NCI-H748 (cell line): Measurements from ENCODE around the gene ELF3.
"Not testable (repeated sequence)": the region's sequence is repeated elsewhere in the genome, so short reads cannot be mapped to it uniquely, and the experiment has no call there.

Experiments used
- DNase-seq: peaks from one replicate; lab custom pipeline; 2025; ENCODE audit not compliant: unreplicated experiment; lab: John Stamatoyannopoulos, UW

Gene ELF3

DNA sequence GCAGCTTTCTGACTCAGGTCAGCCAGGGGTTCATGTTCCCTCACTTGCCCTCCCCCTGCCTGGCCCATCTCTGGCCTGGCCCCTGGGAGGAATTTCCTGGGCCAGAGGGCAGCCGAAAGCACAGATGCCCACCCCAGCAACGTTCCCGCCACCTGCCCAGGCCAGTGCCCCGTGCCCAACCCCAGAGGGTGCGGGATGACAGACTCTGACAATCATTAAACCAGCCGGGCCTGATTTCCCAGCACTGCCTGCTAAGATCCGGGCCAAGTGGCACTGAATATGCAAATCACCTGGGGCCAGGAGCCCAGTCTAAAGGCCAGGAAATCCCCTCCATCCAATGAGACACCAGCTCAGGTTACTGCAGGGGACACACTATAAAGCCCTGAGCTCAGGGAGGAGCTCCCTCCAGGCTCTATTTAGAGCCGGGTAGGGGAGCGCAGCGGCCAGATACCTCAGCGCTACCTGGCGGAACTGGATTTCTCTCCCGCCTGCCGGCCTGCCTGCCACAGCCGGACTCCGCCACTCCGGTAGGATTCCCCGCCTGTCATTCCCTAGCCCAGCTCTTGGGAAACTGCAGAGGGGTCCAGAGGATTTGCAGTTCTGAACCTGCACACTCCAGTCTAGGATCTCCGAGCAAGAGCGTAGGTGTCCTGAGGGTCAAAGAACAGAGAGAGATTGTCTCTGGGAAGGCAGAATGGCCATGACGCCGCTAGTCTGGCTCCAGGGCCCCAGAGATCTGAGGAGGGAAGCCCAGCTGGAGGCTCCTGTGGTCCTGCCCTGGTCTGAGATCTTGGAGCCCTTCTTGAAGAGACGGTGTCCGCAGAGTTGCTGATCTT is at the start of gene ELF3:
TSS of gene ELF3 (plus strand) at position 408 of the 836 bp plus-strand sequence. CDS start 550 bp downstream, outside the sequence.
- DNase-seq: peak; percentile 94

GRCh38 chr1:201962382-201962781 is 48.0 kb upstream of the ELF3 start:
- DNase-seq: not testable (repeated sequence)

GRCh38 chr1:201964261-201964660 is 46.1 kb upstream of the ELF3 start:
- DNase-seq: no peak

DNA sequence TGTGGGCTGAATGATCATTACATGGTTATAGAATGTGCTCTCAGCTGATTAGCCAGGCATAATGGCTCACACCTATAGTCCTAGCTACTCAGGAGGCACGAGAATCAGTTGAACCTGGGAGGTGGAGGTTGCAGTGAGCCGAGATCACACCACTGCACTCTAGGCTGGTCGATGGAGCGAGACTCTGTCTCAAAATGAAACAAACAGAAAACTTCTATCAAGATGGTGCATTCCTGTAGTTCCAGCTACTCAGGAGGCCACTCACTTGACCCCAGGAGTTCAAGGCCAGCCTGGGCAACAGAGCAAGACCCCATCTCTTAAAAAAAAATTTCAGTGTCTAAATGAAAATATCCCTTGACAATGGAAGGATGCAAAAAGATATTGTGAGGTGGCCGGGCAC is 44.2 kb upstream of the ELF3 start:
- no peak for DNase-seq

DNA sequence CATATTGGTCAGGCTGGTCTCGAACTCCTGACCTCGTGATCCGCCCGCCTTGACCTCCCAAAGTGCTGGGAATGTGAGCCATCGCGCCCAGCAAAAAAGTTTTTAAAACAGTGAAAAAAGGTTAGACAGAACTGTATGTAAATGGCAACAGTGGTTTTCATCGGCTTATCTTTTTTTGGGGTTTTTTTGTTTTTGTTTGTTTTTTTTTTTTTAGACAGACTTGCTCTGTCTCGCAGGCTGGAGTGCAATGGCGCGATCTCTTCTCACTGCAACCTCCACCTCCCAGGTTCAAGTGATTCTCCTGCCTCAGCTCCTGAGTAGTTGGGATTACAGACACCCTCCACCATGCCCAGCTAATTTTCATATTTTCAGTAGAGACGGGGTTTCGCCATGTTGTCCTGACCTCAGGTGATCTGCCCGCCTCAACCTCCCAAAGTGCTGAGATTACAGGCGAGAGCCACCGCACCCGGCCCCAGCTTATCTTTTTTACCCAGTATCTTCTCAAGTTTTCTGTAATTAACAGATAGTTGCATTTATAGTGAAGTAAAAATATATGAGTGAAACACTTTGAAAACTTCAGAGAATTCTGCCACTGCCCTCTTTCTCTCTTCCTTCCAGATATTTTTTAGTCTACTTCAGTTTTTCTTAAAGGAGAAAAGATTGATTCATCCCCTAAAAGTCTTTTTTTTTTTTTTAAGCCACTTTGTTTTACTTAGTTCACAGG is 42.0 kb upstream of the ELF3 start:
- no peak for DNase-seq

DNA sequence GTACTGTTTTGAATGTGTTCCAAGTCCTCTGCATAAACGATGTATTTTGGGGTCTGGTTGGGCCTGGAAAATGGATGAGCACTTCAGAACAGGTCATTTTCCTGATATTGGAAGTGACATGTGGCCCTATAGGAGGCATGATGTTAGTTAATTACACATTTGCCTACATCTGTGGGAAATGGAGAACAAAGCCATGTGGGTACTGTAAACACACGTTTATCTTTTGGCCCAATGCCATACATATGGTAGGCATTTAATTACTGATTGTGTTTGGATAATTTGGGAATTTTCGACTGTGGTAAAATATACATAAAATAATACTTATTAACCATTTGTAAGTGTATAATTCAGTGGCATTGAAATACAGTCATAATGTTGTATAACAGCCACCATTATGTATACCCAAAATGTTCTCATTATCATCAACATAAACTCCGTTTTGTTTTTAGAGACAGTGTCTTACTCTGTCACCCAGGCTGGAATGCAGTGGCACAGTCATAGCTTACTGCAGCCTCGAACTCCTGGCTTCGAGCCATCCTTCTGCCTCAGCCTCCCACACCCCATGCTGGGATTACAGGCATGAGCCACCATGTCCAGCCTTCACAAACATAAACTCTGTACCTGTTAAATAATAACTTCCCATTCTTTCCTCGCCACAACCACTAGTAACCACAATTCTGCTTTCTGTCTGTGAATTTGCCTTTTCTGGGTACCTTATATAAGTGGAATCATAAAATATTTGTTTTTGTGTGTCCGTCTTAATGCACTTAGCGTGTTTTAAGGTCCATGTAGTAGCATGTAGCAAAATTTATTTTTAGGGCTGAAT is 39.8 kb upstream of the ELF3 start:
- DNase-seq: peak; percentile 23

- no peak for DNase-seq
These were observed 28.2 kb upstream of the ELF3 start for GRCh38 chr1:201982082-201982622.

DNA sequence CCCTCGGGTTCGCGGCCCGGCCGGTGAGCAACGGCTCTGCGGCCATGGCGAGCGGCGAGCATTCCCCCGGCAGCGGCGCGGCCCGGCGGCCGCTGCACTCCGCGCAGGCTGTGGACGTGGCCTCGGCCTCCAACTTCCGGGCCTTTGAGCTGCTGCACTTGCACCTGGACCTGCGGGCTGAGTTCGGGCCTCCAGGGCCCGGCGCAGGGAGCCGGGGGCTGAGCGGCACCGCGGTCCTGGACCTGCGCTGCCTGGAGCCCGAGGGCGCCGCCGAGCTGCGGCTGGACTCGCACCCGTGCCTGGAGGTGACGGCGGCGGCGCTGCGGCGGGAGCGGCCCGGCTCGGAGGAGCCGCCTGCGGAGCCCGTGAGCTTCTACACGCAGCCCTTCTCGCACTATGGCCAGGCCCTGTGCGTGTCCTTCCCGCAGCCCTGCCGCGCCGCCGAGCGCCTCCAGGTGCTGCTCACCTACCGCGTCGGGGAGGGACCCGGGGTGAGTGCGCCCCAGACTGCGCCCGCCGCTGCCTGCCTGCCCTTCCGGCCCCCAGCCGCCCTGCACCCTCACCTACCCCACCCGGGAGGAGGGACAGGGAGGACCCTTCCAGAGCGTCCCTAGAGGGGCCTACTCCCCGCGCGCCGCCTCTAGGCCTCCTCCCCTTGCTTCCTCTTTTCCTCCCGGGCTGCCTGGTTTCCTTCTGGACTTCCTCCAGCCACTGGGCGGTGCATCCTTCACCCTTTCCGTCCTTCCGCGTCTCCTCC is 27.6 kb upstream of the ELF3 start, which contains the start of gene RNPEP:
TSS of gene RNPEP (plus strand) at position 26 of the 757 bp plus-strand sequence. CDS start at position 45, 19 bp downstream.
- DNase-seq: peak; percentile 69

DNA sequence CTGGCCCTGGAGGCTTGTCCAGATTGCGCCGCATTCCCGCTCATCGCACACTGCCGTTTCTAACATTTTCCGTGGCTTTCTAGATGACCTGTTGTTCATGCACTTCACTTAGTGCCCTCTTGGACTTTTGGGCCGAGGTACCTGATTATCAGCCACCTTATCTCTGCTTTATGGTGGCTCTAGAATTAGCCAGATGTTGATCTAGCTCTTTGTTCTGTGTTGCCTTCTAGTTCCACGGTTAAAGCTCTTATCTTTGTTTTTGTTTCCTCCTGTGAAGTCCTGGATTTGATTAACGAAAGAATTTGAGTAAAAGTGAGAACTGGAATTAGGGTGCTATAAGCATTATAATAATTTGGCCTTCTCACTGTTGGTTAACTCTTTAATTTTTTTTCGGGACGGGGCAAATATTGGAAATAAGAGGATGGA is 27.0 kb upstream of the ELF3 start:
- no peak for DNase-seq

GRCh38 chr1:201984446-201984845 is 25.9 kb upstream of the ELF3 start:
- no peak for DNase-seq

DNA sequence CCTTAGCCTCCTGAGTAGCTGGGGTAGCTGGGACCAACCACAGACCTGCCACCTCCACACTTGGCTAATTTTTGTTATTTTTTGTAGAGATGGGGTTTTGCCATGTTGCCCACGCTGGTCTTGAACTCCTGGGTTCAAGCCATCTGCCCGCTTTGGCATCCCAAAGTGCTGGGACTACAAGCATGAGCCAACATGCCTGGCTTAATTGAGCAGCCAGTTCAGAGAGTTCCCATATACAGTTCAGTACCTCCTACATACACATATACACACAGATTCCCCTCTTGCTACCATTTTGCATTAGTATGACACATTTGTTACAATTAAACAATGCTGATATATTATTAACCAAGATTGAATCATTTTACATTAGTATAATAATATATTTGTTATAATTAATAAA is 25.0 kb upstream of the ELF3 start:
- DNase-seq: no peak

- no peak for DNase-seq
These were observed 21.8 kb upstream of the ELF3 start for GRCh38 chr1:201988601-201989000.

DNA sequence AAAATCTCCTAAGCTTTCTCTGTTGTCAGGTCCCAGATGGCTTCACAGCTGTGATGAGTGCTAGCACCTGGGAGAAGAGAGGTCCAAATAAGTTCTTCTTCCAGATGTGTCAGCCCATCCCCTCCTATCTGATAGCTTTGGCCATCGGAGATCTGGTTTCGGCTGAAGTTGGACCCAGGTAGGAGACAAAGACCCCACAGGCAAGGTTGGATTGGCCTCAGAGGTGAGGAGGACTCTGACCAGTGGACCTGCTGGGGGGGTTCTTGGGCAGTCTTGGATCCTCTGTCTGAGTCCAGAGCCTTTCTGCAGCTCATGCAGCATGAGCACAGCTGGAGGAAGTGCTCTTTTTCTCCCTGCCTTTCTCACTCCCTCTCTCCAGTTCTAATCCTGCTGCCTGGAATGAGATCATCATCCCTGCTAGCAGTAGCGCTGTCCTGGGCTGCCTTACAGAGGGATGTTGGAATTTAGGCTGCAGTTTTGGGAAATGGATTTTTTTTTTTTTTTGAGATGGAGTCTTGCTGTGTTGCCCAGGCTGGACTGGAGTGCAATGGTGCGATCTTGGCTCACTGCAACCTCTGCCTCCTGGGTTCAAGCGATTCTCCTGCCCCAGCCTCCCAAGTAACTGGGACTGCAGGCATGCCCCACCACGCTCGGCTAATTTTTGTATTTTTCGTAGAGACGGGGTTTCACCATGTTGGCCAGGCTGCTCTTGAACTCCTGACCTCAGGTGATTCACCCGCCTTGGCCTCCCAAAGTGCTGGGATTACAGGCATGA is 20.8 kb upstream of the ELF3 start:
- no peak for DNase-seq

GRCh38 chr1:201990427-201990826 is 20.0 kb upstream of the ELF3 start:
- no peak for DNase-seq

DNA sequence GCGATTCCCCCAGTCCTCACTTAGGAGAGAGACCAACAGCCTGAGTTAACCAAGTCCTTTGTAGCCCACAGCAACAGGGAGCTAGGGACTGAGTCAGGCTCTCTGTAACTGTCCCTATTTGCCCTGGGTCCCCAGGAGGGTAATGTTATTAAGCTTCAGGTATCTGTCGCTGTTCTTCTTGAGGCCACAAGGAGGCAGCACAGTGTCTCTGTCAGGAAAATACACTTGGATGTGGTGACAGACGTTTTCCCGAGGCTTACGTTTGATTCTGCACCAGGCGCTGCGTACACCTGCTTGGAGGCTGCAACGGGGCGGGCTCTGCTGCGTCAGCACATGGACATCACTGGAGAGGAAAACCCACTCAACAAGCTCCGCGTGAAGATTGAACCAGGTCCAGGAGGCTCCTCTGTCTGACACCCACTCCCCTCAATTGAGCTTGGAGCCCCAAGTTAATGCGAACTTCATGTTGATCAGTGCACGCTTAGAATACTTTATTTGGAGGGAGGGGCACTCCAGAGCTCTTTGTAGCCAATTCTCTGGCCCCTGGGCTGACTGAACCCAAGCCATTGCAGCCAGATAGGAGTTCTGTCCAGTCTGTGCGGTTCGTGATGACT is 10.7 kb upstream of the ELF3 start:
- peak; percentile 63 for DNase-seq

DNA sequence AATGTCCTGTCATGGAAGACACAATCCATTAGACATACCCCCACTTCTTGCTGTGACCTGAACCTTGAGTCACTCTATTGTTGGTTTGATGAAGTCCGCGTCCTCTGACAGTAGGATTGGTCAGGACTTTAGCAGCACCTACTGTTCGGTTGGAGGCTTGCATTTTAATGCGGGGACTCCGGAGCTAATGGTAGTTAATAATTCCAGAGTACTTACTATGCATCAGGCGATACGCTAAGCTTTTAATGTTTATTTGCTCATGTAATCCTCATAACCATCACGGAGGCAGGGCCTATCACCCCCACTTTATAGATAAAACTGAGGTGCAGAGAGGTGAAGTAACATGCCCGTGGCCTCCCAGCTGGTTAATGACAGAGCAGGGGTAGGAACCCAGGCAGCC is 7.9 kb upstream of the ELF3 start:
- DNase-seq: no peak

- DNase-seq: no peak
These were observed 5.7 kb upstream of the ELF3 start for GRCh38 chr1:202004711-202005110.

DNA sequence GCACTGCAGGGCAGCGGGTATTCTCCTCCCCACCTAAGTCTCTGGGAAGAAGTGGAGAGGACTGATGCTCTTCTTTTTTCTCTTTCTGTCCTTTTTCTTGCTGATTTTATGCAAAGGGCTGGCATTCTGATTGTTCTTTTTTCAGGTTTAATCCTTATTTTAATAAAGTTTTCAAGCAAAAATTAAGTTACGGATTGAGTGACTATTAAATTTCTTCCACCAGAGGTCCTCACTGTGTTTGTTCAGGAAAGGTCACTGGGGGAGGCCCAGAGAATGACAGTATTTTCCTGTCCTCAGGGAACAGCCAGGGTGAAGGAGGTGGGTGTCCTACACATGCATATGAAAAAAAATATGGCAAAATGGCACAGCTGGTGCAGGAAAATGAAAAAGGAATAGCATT is 4.4 kb upstream of the ELF3 start:
- DNase-seq: no peak

GRCh38 chr1:202007304-202007703 is 3.1 kb upstream of the ELF3 start:
- no peak for DNase-seq
